Measurements from ENCODE around the gene BICD1.

The BICD1 gene

GRCh38 chr12:32277774-32278173 is 171.1 kb downstream of the BICD1 start:
- Histone ChIP-seq H2AFZ (ENCODE audit: low read length, unreplicated experiment) (no peak overlapping the region), H3K4me1 (ENCODE audit: control insufficient read depth, insufficient read depth, low read length, unreplicated experiment) (peaks cover 11% of the 10 kb centered on the region), H3K27ac (ENCODE audit: low read depth, low read length) (no peak overlapping the region), H3K36me3 (ENCODE audit: insufficient read depth, low read length) (no peaks in the 10 kb centered on the region), H3K79me2 (ENCODE audit: control insufficient read depth, insufficient read depth, low read length, unreplicated experiment) (no peaks in the 10 kb centered on the region), H3K4me3 (ENCODE audit: low read depth, low read length) (no peak overlapping the region), H3K27me3 (ENCODE audit: insufficient read depth, low read length) (no peaks in the 10 kb centered on the region)

- Histone ChIP-seq H3K4me3 (ENCODE audit: low read depth, low read length) (no peak overlapping the region), H2AFZ (ENCODE audit: low read length, unreplicated experiment) (no peak overlapping the region), H3K27ac (ENCODE audit: low read depth, low read length) (no peak overlapping the region), H3K27me3 (ENCODE audit: insufficient read depth, low read length) (no peaks in the 10 kb centered on the region), H3K4me1 (ENCODE audit: control insufficient read depth, insufficient read depth, low read length, unreplicated experiment) (no peaks in the 10 kb centered on the region), H3K79me2 (ENCODE audit: control insufficient read depth, insufficient read depth, low read length, unreplicated experiment) (no peaks in the 10 kb centered on the region), H3K36me3 (ENCODE audit: insufficient read depth, low read length) (no peaks in the 10 kb centered on the region)
Observed at GRCh38 chr12:32281098-32281497, 174.5 kb downstream of the BICD1 start.

GRCh38 chr12:32284561-32284960 is 177.9 kb downstream of the BICD1 start:
- H3K27ac ChIP-seq (ENCODE audit: low read depth, low read length) = no peak overlapping the region
- H3K4me1 ChIP-seq (ENCODE audit: control insufficient read depth, insufficient read depth, low read length, unreplicated experiment) = no peaks in the 10 kb centered on the region
- H3K27me3 ChIP-seq (ENCODE audit: insufficient read depth, low read length) = no peaks in the 10 kb centered on the region
- H2AFZ ChIP-seq (ENCODE audit: low read length, unreplicated experiment) = no peak overlapping the region
- no peaks in the 10 kb centered on the region for H3K36me3 ChIP-seq (ENCODE audit: insufficient read depth, low read length)
- no peak overlapping the region for H3K4me3 ChIP-seq (ENCODE audit: low read depth, low read length)
- no peaks in the 10 kb centered on the region for H3K79me2 ChIP-seq (ENCODE audit: control insufficient read depth, insufficient read depth, low read length, unreplicated experiment)

GRCh38 chr12:32285021-32285420 is 178.4 kb downstream of the BICD1 start:
- no peak overlapping the region for H3K27ac ChIP-seq (ENCODE audit: low read depth, low read length)
- H3K4me3 ChIP-seq (ENCODE audit: low read depth, low read length) = no peak overlapping the region
- no peaks in the 10 kb centered on the region for H3K36me3 ChIP-seq (ENCODE audit: insufficient read depth, low read length)
- H3K27me3 ChIP-seq (ENCODE audit: insufficient read depth, low read length) = no peaks in the 10 kb centered on the region
- H3K79me2 ChIP-seq (ENCODE audit: control insufficient read depth, insufficient read depth, low read length, unreplicated experiment) = no peaks in the 10 kb centered on the region
- H3K4me1 ChIP-seq (ENCODE audit: control insufficient read depth, insufficient read depth, low read length, unreplicated experiment) = no peaks in the 10 kb centered on the region
- no peak overlapping the region for H2AFZ ChIP-seq (ENCODE audit: low read length, unreplicated experiment)

GRCh38 chr12:32285489-32285888 is 178.8 kb downstream of the BICD1 start:
- no peaks in the 10 kb centered on the region for H3K27me3 ChIP-seq (ENCODE audit: insufficient read depth, low read length)
- H3K36me3 ChIP-seq (ENCODE audit: insufficient read depth, low read length) = no peaks in the 10 kb centered on the region
- H3K4me1 ChIP-seq (ENCODE audit: control insufficient read depth, insufficient read depth, low read length, unreplicated experiment) = peaks cover 3% of the 10 kb centered on the region
- no peak overlapping the region for H3K27ac ChIP-seq (ENCODE audit: low read depth, low read length)
- H2AFZ ChIP-seq (ENCODE audit: low read length, unreplicated experiment) = no peak overlapping the region
- H3K4me3 ChIP-seq (ENCODE audit: low read depth, low read length) = no peak overlapping the region
- H3K79me2 ChIP-seq (ENCODE audit: control insufficient read depth, insufficient read depth, low read length, unreplicated experiment) = no peaks in the 10 kb centered on the region

GRCh38 chr12:32290411-32290810 is 183.8 kb downstream of the BICD1 start:
- H3K4me1 ChIP-seq (ENCODE audit: control insufficient read depth, insufficient read depth, low read length, unreplicated experiment) = peaks cover 5% of the 10 kb centered on the region
- H3K36me3 ChIP-seq (ENCODE audit: insufficient read depth, low read length) = no peaks in the 10 kb centered on the region
- H3K27me3 ChIP-seq (ENCODE audit: insufficient read depth, low read length) = no peaks in the 10 kb centered on the region
- H2AFZ ChIP-seq (ENCODE audit: low read length, unreplicated experiment) = no peak overlapping the region
- H3K4me3 ChIP-seq (ENCODE audit: low read depth, low read length) = no peak overlapping the region
- peaks cover 4% of the 10 kb centered on the region for H3K79me2 ChIP-seq (ENCODE audit: control insufficient read depth, insufficient read depth, low read length, unreplicated experiment)
- no peak overlapping the region for H3K27ac ChIP-seq (ENCODE audit: low read depth, low read length)

DNA sequence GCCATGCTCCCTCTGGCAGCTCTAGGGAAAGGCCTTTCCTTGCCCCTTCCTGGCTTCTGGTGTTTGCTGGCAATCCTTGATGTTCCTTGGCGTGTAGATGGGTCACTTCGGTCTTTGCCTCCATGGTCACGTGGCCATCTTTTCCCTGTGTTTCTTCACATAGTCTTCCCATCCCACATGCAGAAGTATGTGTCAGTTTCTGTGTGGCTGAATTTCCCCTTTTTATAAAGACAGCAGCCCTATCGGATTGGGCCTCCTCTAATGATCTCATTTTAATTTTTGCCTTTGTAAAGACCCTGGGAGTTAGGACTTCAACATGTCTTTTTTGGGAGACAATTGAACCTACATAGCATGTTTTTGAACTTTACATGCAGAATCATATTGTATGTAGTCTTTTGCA is 185.5 kb downstream of the BICD1 start:
- Histone ChIP-seq H3K27ac (ENCODE audit: low read depth, low read length) (no peak overlapping the region), H3K4me1 (ENCODE audit: control insufficient read depth, insufficient read depth, low read length, unreplicated experiment) (peaks cover 5% of the 10 kb centered on the region), H3K4me3 (ENCODE audit: low read depth, low read length) (no peak overlapping the region)

GRCh38 chr12:32293808-32294419 is 187.3 kb downstream of the BICD1 start:
- no peak overlapping the region for H2AFZ ChIP-seq (ENCODE audit: low read length, unreplicated experiment)
- no peak overlapping the region for H3K4me3 ChIP-seq (ENCODE audit: low read depth, low read length)
- peaks cover 4% of the 10 kb centered on the region for H3K79me2 ChIP-seq (ENCODE audit: control insufficient read depth, insufficient read depth, low read length, unreplicated experiment)
- H3K4me1 ChIP-seq (ENCODE audit: control insufficient read depth, insufficient read depth, low read length, unreplicated experiment) = peaks cover 5% of the 10 kb centered on the region
- H3K27me3 ChIP-seq (ENCODE audit: insufficient read depth, low read length) = no peaks in the 10 kb centered on the region
- no peak overlapping the region for H3K27ac ChIP-seq (ENCODE audit: low read depth, low read length)
- H3K36me3 ChIP-seq (ENCODE audit: insufficient read depth, low read length) = no peaks in the 10 kb centered on the region

More for the DNA sequence above, 185.5 kb downstream of the BICD1 start:
- Histone ChIP-seq H3K27me3 (ENCODE audit: insufficient read depth, low read length) (no peaks in the 10 kb centered on the region), H2AFZ (ENCODE audit: low read length, unreplicated experiment) (no peak overlapping the region), H3K79me2 (ENCODE audit: control insufficient read depth, insufficient read depth, low read length, unreplicated experiment) (peaks cover 4% of the 10 kb centered on the region), H3K36me3 (ENCODE audit: insufficient read depth, low read length) (no peaks in the 10 kb centered on the region)

- Histone ChIP-seq H3K79me2 (ENCODE audit: control insufficient read depth, insufficient read depth, low read length, unreplicated experiment) (peaks cover 3% of the 10 kb centered on the region), H3K4me1 (ENCODE audit: control insufficient read depth, insufficient read depth, low read length, unreplicated experiment) (no peaks in the 10 kb centered on the region)
Observed at GRCh38 chr12:32296567-32296966, 189.9 kb downstream of the BICD1 start.

GRCh38 chr12:32298917-32299316 is 192.3 kb downstream of the BICD1 start:
- no peak overlapping the region for H3K4me3 ChIP-seq (ENCODE audit: low read depth, low read length)
- no peak overlapping the region for H2AFZ ChIP-seq (ENCODE audit: low read length, unreplicated experiment)
- no peaks in the 10 kb centered on the region for H3K36me3 ChIP-seq (ENCODE audit: insufficient read depth, low read length)
- no peak overlapping the region for H3K27ac ChIP-seq (ENCODE audit: low read depth, low read length)
- no peaks in the 10 kb centered on the region for H3K79me2 ChIP-seq (ENCODE audit: control insufficient read depth, insufficient read depth, low read length, unreplicated experiment)
- no peaks in the 10 kb centered on the region for H3K4me1 ChIP-seq (ENCODE audit: control insufficient read depth, insufficient read depth, low read length, unreplicated experiment)
- no peaks in the 10 kb centered on the region for H3K27me3 ChIP-seq (ENCODE audit: insufficient read depth, low read length)

More at GRCh38 chr12:32296567-32296966, 189.9 kb downstream of the BICD1 start:
- Histone ChIP-seq H2AFZ (ENCODE audit: low read length, unreplicated experiment) (no peak overlapping the region), H3K27ac (ENCODE audit: low read depth, low read length) (no peak overlapping the region), H3K27me3 (ENCODE audit: insufficient read depth, low read length) (no peaks in the 10 kb centered on the region), H3K4me3 (ENCODE audit: low read depth, low read length) (no peak overlapping the region), H3K36me3 (ENCODE audit: insufficient read depth, low read length) (no peaks in the 10 kb centered on the region)

- Histone ChIP-seq H3K27ac (ENCODE audit: low read depth, low read length) (no peak overlapping the region), H3K4me1 (ENCODE audit: control insufficient read depth, insufficient read depth, low read length, unreplicated experiment) (no peaks in the 10 kb centered on the region)
Observed at GRCh38 chr12:32301216-32301615, 194.6 kb downstream of the BICD1 start.

More at GRCh38 chr12:32301216-32301615, 194.6 kb downstream of the BICD1 start:
- no peaks in the 10 kb centered on the region for H3K36me3 ChIP-seq (ENCODE audit: insufficient read depth, low read length)
- no peak overlapping the region for H2AFZ ChIP-seq (ENCODE audit: low read length, unreplicated experiment)
- no peak overlapping the region for H3K4me3 ChIP-seq (ENCODE audit: low read depth, low read length)
- H3K27me3 ChIP-seq (ENCODE audit: insufficient read depth, low read length) = no peaks in the 10 kb centered on the region
- no peaks in the 10 kb centered on the region for H3K79me2 ChIP-seq (ENCODE audit: control insufficient read depth, insufficient read depth, low read length, unreplicated experiment)
